Epithelial cell of esophagus (primary cell): Measurements from ENCODE around the gene GAS2L3.

Source experiments
- DNase-seq: peaks from one replicate; pipeline ENCODE4 v3.0.0; 2010; ENCODE audit warnings: low read depth
- H3K4me3 ChIP-seq: 2 replicates; pipeline ENCODE4 v1.5.1; 2011; ENCODE audit warnings: mild to moderate bottlenecking, low read length, control low read depth
- CTCF ChIP-seq: IDR thresholded peaks from 2 replicates; pipeline ENCODE4 v1.5.1; 2011; ENCODE audit warnings: low read depth, mild to moderate bottlenecking, low read length, control low read depth, inconsistent platforms; ENCODE audit not compliant: insufficient read depth; ENCODE audit errors: missing control alignments

Gene GAS2L3

DNA sequence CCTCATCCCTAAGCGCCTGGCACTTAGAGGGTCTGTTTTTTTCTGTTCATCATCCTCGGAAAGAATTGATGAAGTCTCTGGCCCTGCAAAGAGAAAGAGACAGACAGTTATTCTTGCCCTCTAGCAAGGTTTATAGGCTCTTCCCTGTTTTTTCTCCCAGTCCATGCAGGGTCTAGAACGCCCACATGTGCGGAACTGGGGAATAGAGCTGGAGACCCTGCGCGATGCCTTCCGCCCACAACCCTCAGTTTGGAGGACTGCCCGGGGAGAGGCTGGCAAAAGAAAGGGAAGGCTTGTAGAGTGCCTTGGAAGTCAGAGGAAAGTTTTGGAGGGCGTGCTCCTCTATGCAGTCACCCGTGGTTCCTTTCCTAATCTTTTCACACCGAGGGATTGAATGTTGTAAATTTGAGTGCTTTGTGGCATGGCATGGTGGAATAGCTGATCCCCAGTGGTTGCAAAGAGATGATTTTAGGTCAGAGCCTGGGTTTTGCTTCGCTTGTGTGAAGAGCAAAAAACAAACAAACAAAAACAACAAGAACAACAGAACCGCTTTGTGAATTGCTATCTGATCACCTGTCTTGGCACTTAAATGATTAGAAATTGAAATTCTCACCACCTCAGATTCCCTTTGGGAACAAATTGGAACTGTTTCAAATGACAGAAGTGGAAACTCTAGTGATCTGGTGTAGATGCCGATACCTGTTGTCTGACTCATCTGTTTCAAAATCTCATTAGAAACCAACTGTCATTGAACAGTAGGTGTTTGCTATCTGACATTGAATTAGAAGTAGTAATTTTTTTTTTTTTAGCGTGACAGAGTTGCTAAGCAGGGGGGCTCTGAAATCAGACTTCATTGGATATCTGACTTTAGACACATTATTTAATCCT lies 947 bp downstream of the GAS2L3 start:
- peak overlapping the region; percentile 74 for H3K4me3 ChIP-seq
- peak; percentile 74 for DNase-seq
- TF ChIP-seq CTCF: no peak

- TF ChIP-seq CTCF: no peak
- no peak overlapping the region for H3K4me3 ChIP-seq
- DNase-seq: peak; percentile 85
Measured at GRCh38 chr12:100576331-100577036, 3.0 kb downstream of the GAS2L3 start.

DNA sequence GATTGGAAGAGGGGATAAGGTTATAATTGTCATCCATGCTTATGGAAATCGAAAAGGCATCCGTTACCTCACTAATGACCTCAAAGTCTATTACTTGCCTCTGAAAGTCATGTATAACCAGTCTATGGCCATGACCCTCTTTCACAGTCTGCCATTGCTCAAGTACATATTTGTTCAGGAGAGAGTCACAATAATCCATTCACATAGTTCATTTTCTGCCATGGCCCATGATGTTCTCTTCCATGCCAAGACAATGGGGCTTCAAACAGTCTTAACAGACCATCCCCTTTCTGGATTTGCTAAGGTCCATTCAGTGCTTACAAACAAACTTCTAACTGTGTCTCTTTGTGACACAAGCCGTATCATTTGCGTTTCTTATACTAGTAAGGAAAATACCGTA lies 5.4 kb downstream of the GAS2L3 start:
- TF ChIP-seq CTCF: no peak
- H3K4me3 ChIP-seq: no peak overlapping the region
- no peak for DNase-seq

DNA sequence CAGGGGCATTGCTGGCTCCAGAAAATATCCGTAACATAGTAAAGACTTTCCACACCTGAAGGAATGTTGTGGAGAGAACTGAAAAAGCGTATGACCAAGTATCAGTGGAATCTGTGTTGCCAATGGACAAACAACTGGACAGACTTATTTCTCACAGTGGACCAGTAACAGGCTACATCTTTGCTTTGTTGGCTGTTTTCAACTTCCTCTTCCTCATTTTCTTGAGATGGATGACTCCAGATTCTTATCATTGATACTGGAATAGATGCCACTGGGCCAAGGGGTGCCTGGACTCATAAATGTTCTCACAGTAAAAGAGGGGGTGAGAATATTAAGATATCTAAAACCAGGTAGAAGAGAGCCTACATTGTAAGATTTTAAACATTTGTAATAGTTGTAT lies 6.4 kb downstream of the GAS2L3 start:
- no peak for TF ChIP-seq CTCF
- no peak overlapping the region for H3K4me3 ChIP-seq
- no peak for DNase-seq

GRCh38 chr12:100584256-100584655 lies 10.8 kb downstream of the GAS2L3 start:
- no peak for DNase-seq
- no peak overlapping the region for H3K4me3 ChIP-seq
- no peak for TF ChIP-seq CTCF

DNA sequence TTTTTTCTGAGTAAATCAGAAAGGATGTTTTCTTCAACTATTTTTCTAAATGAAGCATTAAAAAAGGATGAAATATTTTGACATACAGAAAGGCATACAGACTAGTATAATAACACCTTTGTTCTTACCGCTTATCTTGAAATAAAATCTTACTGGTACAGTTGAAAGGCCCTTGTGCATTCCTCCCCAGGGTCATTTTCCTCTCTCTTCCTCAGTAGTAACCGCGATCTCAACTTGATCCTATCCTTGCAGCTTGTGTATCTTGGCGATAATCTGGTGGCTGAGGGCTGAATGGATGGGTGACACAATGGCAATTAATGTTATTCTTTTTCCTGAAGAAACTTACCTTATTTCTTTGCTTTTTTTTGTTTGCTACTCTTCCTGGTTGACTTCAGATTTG lies 18.5 kb downstream of the GAS2L3 start:
- no peak for DNase-seq
- TF ChIP-seq CTCF: no peak
- no peak overlapping the region for H3K4me3 ChIP-seq

- DNase-seq: peak; percentile 2
Measured at GRCh38 chr12:100593490-100593889, 20.0 kb downstream of the GAS2L3 start.

More at GRCh38 chr12:100593490-100593889, 20.0 kb downstream of the GAS2L3 start:
- H3K4me3 ChIP-seq: no peak overlapping the region
- no peak for TF ChIP-seq CTCF
